ENCODE measurements around the gene MAD1L1.
A peak's percentile ranks its signal among the peaks of the same experiment; 100 is the strongest.
"Not testable (repeated sequence)": the region's sequence is repeated elsewhere in the genome, so short reads cannot be mapped to it uniquely, and the experiment has no call there.

The MAD1L1 gene

DNA sequence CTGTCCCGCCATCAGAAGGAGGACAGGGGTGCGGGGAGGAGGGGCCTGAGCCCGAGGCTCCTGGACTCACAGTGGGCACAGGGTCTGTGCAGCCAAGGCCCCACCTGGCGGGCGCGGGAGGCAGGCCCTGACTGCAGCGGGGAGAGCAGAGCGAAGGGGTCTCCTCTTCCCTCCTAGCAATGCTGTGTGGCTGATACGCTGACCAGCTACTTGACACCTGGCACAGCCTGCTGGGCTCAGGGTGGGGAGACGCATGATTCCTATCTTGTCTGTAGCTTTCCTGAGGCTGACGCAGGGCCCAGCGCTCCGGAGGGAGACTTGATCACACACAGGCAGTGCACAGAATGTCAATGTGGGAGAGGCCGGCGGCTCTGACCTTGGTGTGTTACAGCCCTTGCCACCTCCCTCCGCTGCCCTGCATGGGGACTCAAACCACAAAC is 387.8 kb downstream of the MAD1L1 start:
- H3K4me3 Mint-ChIP-seq: peak overlapping the region; percentile 47
- H3K36me3 Mint-ChIP-seq (ENCODE audit: low read depth): peaks cover 6% of the 10 kb centered on the region
- H3K9me3 Mint-ChIP-seq: no peaks in the 10 kb centered on the region
- peak; percentile 36 for DNase-seq
- H3K27ac Mint-ChIP-seq: peak overlapping the region; percentile 96
- H3K4me1 Mint-ChIP-seq: peaks cover 64% of the 10 kb centered on the region
- H3K27me3 Mint-ChIP-seq (ENCODE audit: low read depth, poor library complexity): peaks cover 4% of the 10 kb centered on the region
- TF ChIP-seq, protein P1, sequence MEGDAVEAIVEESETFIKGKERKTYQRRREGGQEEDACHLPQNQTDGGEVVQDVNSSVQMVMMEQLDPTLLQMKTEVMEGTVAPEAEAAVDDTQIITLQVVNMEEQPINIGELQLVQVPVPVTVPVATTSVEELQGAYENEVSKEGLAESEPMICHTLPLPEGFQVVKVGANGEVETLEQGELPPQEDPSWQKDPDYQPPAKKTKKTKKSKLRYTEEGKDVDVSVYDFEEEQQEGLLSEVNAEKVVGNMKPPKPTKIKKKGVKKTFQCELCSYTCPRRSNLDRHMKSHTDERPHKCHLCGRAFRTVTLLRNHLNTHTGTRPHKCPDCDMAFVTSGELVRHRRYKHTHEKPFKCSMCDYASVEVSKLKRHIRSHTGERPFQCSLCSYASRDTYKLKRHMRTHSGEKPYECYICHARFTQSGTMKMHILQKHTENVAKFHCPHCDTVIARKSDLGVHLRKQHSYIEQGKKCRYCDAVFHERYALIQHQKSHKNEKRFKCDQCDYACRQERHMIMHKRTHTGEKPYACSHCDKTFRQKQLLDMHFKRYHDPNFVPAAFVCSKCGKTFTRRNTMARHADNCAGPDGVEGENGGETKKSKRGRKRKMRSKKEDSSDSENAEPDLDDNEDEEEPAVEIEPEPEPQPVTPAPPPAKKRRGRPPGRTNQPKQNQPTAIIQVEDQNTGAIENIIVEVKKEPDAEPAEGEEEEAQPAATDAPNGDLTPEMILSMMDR (IDR thresholded peaks at IDR 0.05): no peak

DNA sequence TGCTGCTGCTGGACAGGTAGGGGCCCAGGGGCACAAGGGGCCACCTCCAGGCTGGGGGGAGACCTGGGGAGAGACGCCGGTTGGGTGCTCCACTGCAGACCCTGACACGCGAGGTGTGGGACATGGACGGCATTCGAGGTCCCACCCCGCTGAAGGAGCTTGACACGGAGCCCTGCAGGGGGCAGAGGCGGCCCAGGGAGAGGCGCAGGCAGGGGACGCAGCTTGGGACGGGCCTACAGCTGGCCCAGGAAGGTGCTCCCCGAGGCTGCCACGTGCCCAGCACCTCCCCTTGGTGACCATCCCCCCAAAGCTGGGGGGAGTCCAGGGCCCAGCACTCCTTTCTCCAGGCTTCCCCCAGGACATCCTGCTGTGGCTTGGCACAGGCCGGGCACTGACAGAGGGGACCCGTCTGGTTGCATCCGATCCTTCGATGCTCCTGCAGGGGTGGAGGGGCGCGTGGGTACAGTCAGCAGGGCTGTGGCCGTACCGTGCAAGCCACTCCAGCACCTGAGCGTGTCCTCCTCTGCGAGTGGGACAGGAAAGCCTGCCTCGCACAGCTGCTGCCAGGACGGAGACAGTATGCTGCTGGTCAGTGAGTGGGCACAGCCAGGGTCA is 388.3 kb downstream of the MAD1L1 start:
- H3K36me3 Mint-ChIP-seq (ENCODE audit: low read depth): peaks cover 6% of the 10 kb centered on the region
- H3K27me3 Mint-ChIP-seq (ENCODE audit: low read depth, poor library complexity): peaks cover 4% of the 10 kb centered on the region
- no peak overlapping the region for H3K27ac Mint-ChIP-seq
- no peak overlapping the region for H3K4me3 Mint-ChIP-seq
- TF ChIP-seq, protein P1 (IDR thresholded peaks at IDR 0.05): no peak
- no peaks in the 10 kb centered on the region for H3K9me3 Mint-ChIP-seq
- H3K4me1 Mint-ChIP-seq: peaks cover 64% of the 10 kb centered on the region
- DNase-seq: peak; percentile 10

DNA sequence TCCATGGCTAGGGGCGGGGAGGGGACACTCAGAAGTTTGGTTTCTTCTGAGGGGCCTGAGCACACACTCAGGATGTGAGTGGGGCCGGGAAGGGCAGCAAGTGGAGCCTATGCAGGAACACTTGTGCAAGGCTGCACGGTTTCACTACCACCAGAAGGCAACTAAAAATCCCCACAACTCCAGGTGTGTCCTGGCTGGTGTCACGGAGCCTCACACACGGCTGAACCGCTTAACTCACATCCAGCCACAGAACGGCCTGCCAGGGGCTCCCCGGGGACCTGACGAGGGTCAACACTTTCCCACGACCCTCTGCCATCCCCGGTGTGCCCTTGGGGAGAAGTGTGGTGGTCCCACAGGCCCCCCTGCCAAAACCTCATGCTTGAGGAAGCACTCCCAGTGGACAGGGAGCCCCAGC is 388.8 kb downstream of the MAD1L1 start:
- H3K4me3 Mint-ChIP-seq: peak overlapping the region; percentile 60
- peaks cover 61% of the 10 kb centered on the region for H3K4me1 Mint-ChIP-seq

DNA sequence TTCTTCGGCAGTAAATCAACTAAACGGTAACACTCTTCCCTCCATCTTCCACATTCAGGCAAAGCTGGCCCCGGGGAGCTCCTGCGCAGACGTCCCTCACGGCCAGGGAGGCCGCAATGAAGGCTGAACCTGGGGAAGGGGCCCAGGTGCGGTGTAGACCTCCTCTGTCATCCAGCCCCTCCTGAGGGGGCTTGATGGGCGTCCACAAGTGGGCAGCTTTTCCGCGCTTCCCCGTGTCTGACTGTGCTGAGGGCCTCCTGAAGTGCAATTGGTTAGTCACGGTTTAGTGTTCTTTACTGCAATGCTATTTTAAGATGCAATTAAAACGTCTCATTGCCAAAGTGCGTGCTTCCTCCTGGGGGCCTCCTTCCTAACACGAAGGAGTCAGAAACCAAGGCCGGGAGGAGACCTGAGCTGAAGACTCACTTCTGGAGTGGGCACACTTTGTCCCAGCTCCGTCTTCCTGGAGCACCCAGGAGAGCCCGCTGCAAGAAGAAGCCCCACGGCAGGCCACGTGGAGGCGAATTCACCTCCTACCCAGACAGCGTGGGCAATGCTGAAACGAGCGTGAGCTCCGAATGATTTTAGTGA is 389.4 kb downstream of the MAD1L1 start:
- peak overlapping the region; percentile 96 for H3K27ac Mint-ChIP-seq
- peak overlapping the region; percentile 60 for H3K4me3 Mint-ChIP-seq
- H3K36me3 Mint-ChIP-seq (ENCODE audit: low read depth): peaks cover 6% of the 10 kb centered on the region
- no peaks in the 10 kb centered on the region for H3K27me3 Mint-ChIP-seq (ENCODE audit: low read depth, poor library complexity)
- H3K4me1 Mint-ChIP-seq: peaks cover 59% of the 10 kb centered on the region
- peak; percentile 25 for DNase-seq
- TF ChIP-seq, protein P1 (IDR thresholded peaks at IDR 0.05): no peak
- H3K9me3 Mint-ChIP-seq: no peaks in the 10 kb centered on the region

More for the DNA sequence above, 388.8 kb downstream of the MAD1L1 start:
- TF ChIP-seq, protein P1 (IDR thresholded peaks at IDR 0.05): no peak
- DNase-seq: peak; percentile 67
- Mint-ChIP-seq H3K27me3 (ENCODE audit: low read depth, poor library complexity) (peaks cover 2% of the 10 kb centered on the region), H3K9me3 (no peaks in the 10 kb centered on the region), H3K27ac (peak overlapping the region; percentile 96), H3K36me3 (ENCODE audit: low read depth) (peaks cover 6% of the 10 kb centered on the region)

DNA sequence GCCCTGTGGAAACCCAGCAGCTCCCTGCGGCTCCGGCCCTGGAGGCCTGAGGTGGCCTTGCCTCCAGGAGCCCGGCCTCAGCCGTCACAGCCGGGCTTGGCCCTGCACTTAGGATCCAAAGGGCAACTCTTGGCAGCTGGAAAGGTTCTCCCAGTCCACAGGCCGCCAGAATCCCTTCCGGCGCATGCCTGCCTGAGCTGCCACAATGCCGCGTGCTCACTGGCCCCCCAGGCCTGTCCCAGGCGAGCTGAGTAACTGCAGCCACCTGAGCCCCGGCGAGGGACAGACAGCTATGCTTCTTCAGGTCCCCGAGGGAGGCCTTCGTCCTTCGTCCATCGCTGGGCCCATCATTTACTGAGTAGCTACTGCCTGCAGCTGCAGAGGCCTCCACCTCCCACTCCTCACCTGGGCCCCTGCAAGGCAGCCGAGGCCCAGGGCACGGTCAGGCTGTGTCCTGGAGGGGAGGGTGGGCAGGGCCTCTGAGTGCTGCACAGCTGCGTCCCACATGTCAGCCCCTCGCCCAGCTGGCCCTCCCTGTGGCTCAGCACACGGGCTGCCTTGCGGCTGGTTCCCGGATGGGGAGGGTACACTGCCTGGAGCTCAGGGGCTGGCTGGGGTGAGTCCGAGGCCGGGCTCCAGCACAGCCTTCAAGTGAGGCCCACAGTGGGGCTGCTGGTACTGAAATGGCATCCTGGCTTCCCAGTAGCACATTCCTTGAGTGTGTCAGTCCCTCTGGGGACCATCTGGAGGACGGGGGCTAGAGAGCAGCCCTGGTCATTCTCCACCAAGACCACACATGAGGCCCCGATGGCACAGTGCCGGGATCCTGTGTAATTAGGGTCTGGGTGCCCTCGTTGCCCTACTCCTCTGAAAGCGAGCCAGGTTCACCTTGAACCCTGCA is 390.2 kb downstream of the MAD1L1 start:
- Mint-ChIP-seq H3K9me3 (no peaks in the 10 kb centered on the region), H3K27me3 (ENCODE audit: low read depth, poor library complexity) (no peaks in the 10 kb centered on the region), H3K27ac (peak overlapping the region; percentile 96), H3K4me1 (peaks cover 62% of the 10 kb centered on the region), H3K36me3 (ENCODE audit: low read depth) (peaks cover 10% of the 10 kb centered on the region), H3K4me3 (peak overlapping the region; percentile 60)
- DNase-seq: peak; percentile 61
- TF ChIP-seq, protein P1 (IDR thresholded peaks at IDR 0.05): peak; percentile 34

DNA sequence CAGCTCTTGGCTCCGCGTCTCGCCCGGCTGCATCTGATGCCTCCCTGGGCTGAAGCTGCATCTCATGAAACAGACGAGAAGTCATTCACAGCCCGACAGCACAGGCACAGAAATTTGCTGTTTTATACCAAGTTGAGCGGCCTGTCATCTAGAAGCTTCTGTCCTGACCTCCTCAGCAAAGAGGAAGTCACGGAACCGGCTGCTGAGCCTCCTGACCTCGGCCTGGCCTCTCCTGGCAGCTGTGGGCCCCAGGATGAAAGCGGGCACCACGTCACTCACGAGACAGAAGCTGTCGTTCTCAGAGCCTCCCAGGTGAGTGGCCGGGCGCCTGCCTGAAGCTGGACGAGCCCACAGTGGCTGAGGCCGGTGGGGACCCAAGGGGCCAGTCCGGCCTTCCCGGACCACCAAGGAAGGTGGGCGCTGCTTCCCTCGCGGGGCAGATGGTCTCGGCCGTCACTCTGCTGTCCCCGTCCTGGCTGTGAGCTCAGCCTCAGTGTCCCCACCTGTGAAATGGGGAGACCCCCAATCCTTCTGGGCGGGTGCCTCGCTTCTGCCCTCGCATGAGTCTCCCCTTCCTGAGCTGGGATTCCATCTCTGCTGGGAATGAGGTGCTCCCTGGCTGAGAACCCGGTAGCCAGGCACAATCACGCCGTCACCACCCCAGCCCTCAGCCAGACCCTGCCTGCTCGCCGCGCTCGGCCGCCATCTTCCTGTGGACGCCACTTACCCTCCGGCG is 391.3 kb downstream of the MAD1L1 start:
- not testable (repeated sequence) for H3K27me3 Mint-ChIP-seq (ENCODE audit: low read depth, poor library complexity); H3K27ac Mint-ChIP-seq; H3K9me3 Mint-ChIP-seq; H3K4me3 Mint-ChIP-seq
- Mint-ChIP-seq H3K36me3 (ENCODE audit: low read depth) (peaks cover 15% of the 10 kb centered on the region), H3K4me1 (peaks cover 60% of the 10 kb centered on the region)
- peak; percentile 1 for DNase-seq

DNA sequence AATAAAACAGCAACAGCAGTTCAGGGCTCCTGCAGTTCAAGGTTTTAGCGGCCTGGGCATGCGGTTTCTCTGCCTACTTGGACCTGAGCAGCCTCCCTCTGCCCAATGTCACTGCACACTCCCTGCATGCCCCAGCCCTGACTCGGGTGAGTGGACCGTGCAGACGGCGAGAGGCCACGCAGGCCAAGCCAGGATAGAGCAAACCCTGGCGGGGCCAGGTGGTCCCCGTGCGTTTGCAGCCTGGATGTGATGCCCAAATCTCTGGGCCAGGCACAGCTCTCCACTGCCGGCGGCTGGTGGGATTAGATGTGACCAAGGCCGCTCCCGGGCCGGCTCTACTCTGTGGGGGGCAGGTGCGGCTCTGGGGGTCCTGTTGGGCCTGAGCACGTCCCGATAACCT is 392.0 kb downstream of the MAD1L1 start:
- H3K9me3 Mint-ChIP-seq; DNase-seq; H3K4me3 Mint-ChIP-seq; H3K27ac Mint-ChIP-seq; H3K27me3 Mint-ChIP-seq (ENCODE audit: low read depth, poor library complexity): not testable (repeated sequence)
- H3K4me1 Mint-ChIP-seq: peaks cover 54% of the 10 kb centered on the region
- H3K36me3 Mint-ChIP-seq (ENCODE audit: low read depth): peaks cover 19% of the 10 kb centered on the region

Measured in nephron progenitor cell (in vitro differentiated cells).